ENCODE measurements around the gene DYNAP.

Gene DYNAP

DNA sequence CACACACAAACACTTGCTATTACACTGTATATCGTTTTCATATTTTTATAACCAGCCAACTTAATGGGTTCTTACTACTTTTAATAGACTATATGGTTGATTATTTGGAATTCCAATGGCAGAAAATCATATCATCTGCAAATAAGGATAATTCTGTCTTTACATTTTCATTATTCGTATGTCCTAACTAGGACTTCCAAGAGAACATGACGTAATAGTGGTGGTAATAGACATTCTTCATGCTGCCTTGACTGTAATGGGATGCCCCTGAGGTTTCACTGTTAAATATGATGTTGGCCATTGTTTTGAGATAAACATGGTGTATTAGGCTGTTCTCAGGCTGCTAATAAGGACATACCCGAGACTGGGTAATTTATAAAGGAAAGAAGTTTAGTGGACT lies 45.2 kb downstream of the DYNAP start:
- no peak for DNase-seq (ENCODE audit: low read depth)

DNA sequence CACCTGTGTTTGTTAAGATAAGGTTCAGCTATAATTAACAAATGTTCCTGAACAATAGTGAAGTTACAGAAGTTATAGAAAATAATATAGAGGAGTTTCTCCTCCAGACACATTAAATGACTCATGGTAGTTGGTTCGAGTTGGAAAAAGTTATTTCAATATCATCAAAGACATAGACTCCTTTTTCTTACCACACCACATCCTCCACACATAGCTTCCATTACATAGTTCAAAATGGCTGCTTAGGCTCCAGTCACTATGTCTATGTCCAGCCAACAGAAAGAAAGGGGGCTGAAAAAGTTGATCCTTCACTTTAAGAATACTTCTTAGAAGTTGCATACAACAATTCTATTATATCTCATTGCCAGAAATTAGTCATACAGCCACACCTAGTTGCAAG lies 50.7 kb downstream of the DYNAP start:
- DNase-seq (ENCODE audit: low read depth), result no peak

DNA sequence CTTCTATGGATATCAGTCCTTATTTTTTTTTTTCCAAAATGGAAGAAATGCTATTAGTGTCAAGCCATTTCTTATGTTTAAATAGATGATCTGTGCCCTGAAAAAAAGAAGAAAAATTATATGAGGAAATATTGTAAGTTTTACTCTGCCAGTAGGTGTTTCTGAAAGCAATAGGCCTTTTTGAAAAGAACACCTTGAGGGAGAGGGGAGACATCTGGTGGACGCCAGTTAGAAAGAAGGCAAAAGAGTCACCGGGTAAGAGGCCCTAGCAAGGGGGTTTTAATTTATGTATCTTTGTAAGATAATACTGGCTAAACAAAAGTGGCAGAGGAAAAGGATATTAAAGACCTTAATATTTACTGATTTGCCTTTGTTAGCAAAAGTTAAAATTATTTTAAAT lies 56.1 kb downstream of the DYNAP start:
- DNase-seq (ENCODE audit: low read depth), result no peak
